GM21717 (cell line): ENCODE results near the gene SCYGR3.

Source experiments
- ATAC-seq: cut with Tn5 transposase; IDR thresholded peaks from one replicate; pipeline ENCODE4 v1.9.1; 2021; ENCODE audit warnings: mild to moderate bottlenecking, moderate library complexity; ENCODE audit not compliant: unreplicated experiment

SCYGR3 gene

GRCh38 chr2:227565080-227565479 lies 49.6 kb downstream of the SCYGR3 start:
- no peak for ATAC-seq
